IMR-90 (cell line): ENCODE results near the gene PGGHG. TPM values are rescaled to one million over a fixed set of nuclear protein-coding genes. Genes with fewer than 3 reads are reported as not detected.

Experiments
- ATAC-seq: fragments of 200-7000 bp; cut with Tn5 transposase; 2 replicates; pipeline ENCODE4 v1.9.1; 2020; ENCODE audit warnings: low read depth, mild to moderate bottlenecking, moderate library complexity
- BruUV-seq: library from RNA; stranded (reverse); fragments of 400-500 nt; replicated peaks from 2 replicates; lab custom pipeline; 2021; lab: Mats Ljungman, UMichigan
- CTCF ChIA-PET: fragments of 300-600 bp; formaldehyde crosslinking; extraction: SDS; loops from one replicate; lab custom pipeline; 2021; ENCODE audit warnings: antibody characterized with exemption; lab: Yijun Ruan, JAX
- POLR2A ChIA-PET: fragments of 300-600 bp; sonication (Branson Sonifier 250); formaldehyde crosslinking; loops from one replicate; lab custom pipeline; 2022; ENCODE audit warnings: antibody characterized with exemption; ENCODE audit not compliant: unreplicated experiment; lab: Charles Lee
- DNase-seq: peaks from one replicate; pipeline ENCODE4 v3.0.0; 2013
- H2AFZ ChIP-seq: replicated peaks from 2 replicates; pipeline ENCODE3; 2013; ENCODE audit warnings: low read length, mild to moderate bottlenecking; ENCODE audit not compliant: poor library complexity
- H2AK5ac ChIP-seq: 2 replicates; pipeline ENCODE4 v1.6.1; 2013; ENCODE audit warnings: low read depth, low read length, inconsistent platforms
- H2AK9ac ChIP-seq: replicated peaks from 2 replicates; pipeline ENCODE3; 2013; ENCODE audit warnings: mild to moderate bottlenecking, low read depth, low read length, moderate library complexity; ENCODE audit not compliant: poor library complexity
- H2BK120ac ChIP-seq: 2 replicates; pipeline ENCODE4 v1.6.1; 2013; ENCODE audit warnings: low read depth, low read length, inconsistent platforms
- H2BK15ac ChIP-seq: 3 replicates; pipeline ENCODE4 v1.6.1; 2013; ENCODE audit warnings: low read depth, low read length, inconsistent platforms
- H2BK20ac ChIP-seq: 2 replicates; pipeline ENCODE4 v1.6.1; 2013; ENCODE audit warnings: low read depth, mild to moderate bottlenecking, inconsistent platforms, low read length, moderate library complexity
- H2BK5ac ChIP-seq: 2 replicates; pipeline ENCODE4 v1.6.1; 2013; ENCODE audit warnings: mild to moderate bottlenecking, low read depth, low read length, inconsistent platforms; ENCODE audit not compliant: poor library complexity, severe bottlenecking
- H3K14ac ChIP-seq: replicated peaks from 2 replicates; pipeline ENCODE4 v1.6.1; 2013; ENCODE audit warnings: low read depth, low read length, inconsistent platforms
- H3K18ac ChIP-seq: 2 replicates; pipeline ENCODE4 v1.6.1; 2013; ENCODE audit warnings: low read depth, low read length, control low read depth
- H3K23ac ChIP-seq: 2 replicates; pipeline ENCODE4 v1.6.1; 2013; ENCODE audit warnings: low read depth, low read length, inconsistent platforms
- H3K27ac ChIP-seq: 2 replicates; pipeline ENCODE4 v1.5.1; 2013; ENCODE audit warnings: mild to moderate bottlenecking, control low read depth, low read length; ENCODE audit not compliant: insufficient read depth
- H3K27me3 ChIP-seq: 2 replicates; pipeline ENCODE4 v1.6.1; 2013; ENCODE audit warnings: low read length; ENCODE audit not compliant: control insufficient read depth, insufficient read depth
- H3K36me3 ChIP-seq: 2 replicates; pipeline ENCODE4 v1.6.1; 2013; ENCODE audit warnings: low read length, mixed read lengths; ENCODE audit not compliant: control insufficient read depth, insufficient read depth
- H3K4ac ChIP-seq: 2 replicates; pipeline ENCODE4 v1.6.1; 2013; ENCODE audit warnings: low read depth, low read length, inconsistent platforms
- H3K4me1 ChIP-seq: 2 replicates; pipeline ENCODE4 v1.6.1; 2013; ENCODE audit warnings: low read length, mixed read lengths; ENCODE audit not compliant: control insufficient read depth, insufficient read depth
- H3K4me2 ChIP-seq: 2 replicates; pipeline ENCODE4 v1.6.1; 2013; ENCODE audit warnings: low read depth, mild to moderate bottlenecking, control low read depth, low read length, moderate library complexity
- H3K4me3 ChIP-seq: 2 replicates; pipeline ENCODE4 v1.5.1; 2013; ENCODE audit warnings: low read depth, mild to moderate bottlenecking, control low read depth, low read length, moderate library complexity; ENCODE audit not compliant: insufficient read depth
- H3K56ac ChIP-seq: 2 replicates; pipeline ENCODE4 v1.6.1; 2013; ENCODE audit warnings: low read length, inconsistent platforms; ENCODE audit not compliant: insufficient read depth; ENCODE audit errors: extremely low read depth
- H3K79me1 ChIP-seq, 2 experiments: 2 replicates each; pipeline ENCODE4 v1.6.1; 2013; ENCODE audit warnings: low read length in 2 of 2, inconsistent platforms in 1 of 2, low read depth in 1 of 2
- H3K9ac ChIP-seq: 2 replicates; pipeline ENCODE4 v1.6.1; 2013; ENCODE audit warnings: low read depth, low read length, control low read depth
- H3K9me1 ChIP-seq: 2 replicates; pipeline ENCODE4 v1.6.1; 2013; ENCODE audit warnings: low read length, inconsistent platforms; ENCODE audit not compliant: insufficient read depth
- H3K9me3 ChIP-seq: 2 replicates; pipeline ENCODE4 v1.6.1; 2013; ENCODE audit warnings: low read length; ENCODE audit not compliant: control insufficient read depth, insufficient read depth
- H4K20me1 ChIP-seq: 2 replicates; pipeline ENCODE4 v1.6.1; 2013; ENCODE audit warnings: low read length, inconsistent platforms; ENCODE audit not compliant: insufficient read depth
- H4K5ac ChIP-seq: 2 replicates; pipeline ENCODE4 v1.6.1; 2013; ENCODE audit warnings: mild to moderate bottlenecking, low read depth, low read length, control low read depth
- H4K8ac ChIP-seq, 2 experiments: 2 replicates each; pipeline ENCODE4 v1.6.1; 2013; ENCODE audit warnings: low read depth in 2 of 2, low read length in 2 of 2, control low read depth in 1 of 2, inconsistent platforms in 1 of 2
- H4K91ac ChIP-seq: 2 replicates; pipeline ENCODE4 v1.6.1; 2013; ENCODE audit warnings: low read depth, low read length, inconsistent platforms; ENCODE audit not compliant: insufficient read depth
- BHLHE40 ChIP-seq: fragments of 150-350 bp; IDR thresholded peaks from 2 replicates; pipeline ENCODE4 v1.6.1; 2016; ENCODE audit warnings: mild to moderate bottlenecking, low read depth, low read length
- CEBPB ChIP-seq: IDR thresholded peaks from 2 replicates; pipeline ENCODE4 v1.6.1; 2012; ENCODE audit warnings: low read depth, low read length, improper control_type of control experiment
- CHD1 ChIP-seq: IDR thresholded peaks from 2 replicates; pipeline ENCODE4 v1.6.1; 2012; ENCODE audit warnings: low read depth, low read length, improper control_type of control experiment
- CTCF ChIP-seq: conservative IDR thresholded peaks from 2 replicates; pipeline ENCODE4 v1.5.1; 2012; ENCODE audit warnings: mild to moderate bottlenecking, low read depth, low read length, improper control_type of control experiment
- FOS ChIP-seq: fragments of 150-350 bp; IDR thresholded peaks from 2 replicates; pipeline ENCODE4 v1.6.1; 2016; ENCODE audit warnings: low read depth, low read length
- MAFK ChIP-seq: IDR thresholded peaks from 2 replicates; pipeline ENCODE4 v1.6.1; 2012; ENCODE audit warnings: low read depth, low read length, improper control_type of control experiment
- NFE2L2 ChIP-seq: fragments of 150-350 bp; IDR thresholded peaks from 2 replicates; pipeline ENCODE4 v1.6.1; 2016; ENCODE audit warnings: low read depth, mild to moderate bottlenecking, low read length
- RCOR1 ChIP-seq: IDR thresholded peaks from 2 replicates; pipeline ENCODE4 v1.6.1; 2012; ENCODE audit warnings: mild to moderate bottlenecking, low read length, improper control_type of control experiment; ENCODE audit not compliant: insufficient replicate concordance
- WGBS, 2 experiments: methylation state at CpG; one replicate each; pipeline versions ENCODE4 v1.1.5 to v1.1.7; 2013; ENCODE audit warnings: missing lambda C conversion rate in 2 of 2; ENCODE audit not compliant: insufficient read length in 1 of 2; ENCODE audit errors: extremely low coverage in 2 of 2; 5-methylcytosine and 5-hydroxymethylcytosine counted together
- dilution Hi-C: fragments of 300-500 bp; cut with HindIII; formaldehyde crosslinking; loops from one replicate; pipeline ENCODE4 v1.14.3; 2018; ENCODE audit warnings: low sequenced_read_pairs; ENCODE audit not compliant: unreplicated experiment
- in situ Hi-C: fragments of 300-500 bp; cut with MboI; formaldehyde crosslinking; loops from 3 replicates; pipeline ENCODE4 v1.14.3; 2019; ENCODE audit warnings: low sequenced_read_pairs, inconsistent platforms, mixed read lengths
- intact Hi-C: fragments of 100-400 bp; cut with micrococcal nuclease; formaldehyde crosslinking; loops from 2 replicates; pipeline ENCODE4 v1.10.0; 2022
- polyA plus RNA-seq, 3 experiments: library from polyadenylated mRNA; depleted of rRNA; stranded (reverse); fragments of >200 nt; gene quantifications; 2 replicates each; pipeline ENCODE4 v1.2.3, GENCODE V29; 2012; ENCODE audit warnings: low replicate concordance in 1 of 3
- total RNA-seq: library from RNA; depleted of rRNA; stranded (reverse); fragments of >200 nt; gene quantifications from 2 replicates; pipeline ENCODE4 v1.2.3, GENCODE V29; 2012
- TF ChIP-seq, protein P1 (sequence below): fragments of 150-350 bp; IDR thresholded peaks from 2 replicates; pipeline ENCODE4 v1.6.1; 2016; ENCODE audit warnings: low read depth, mild to moderate bottlenecking, low read length, moderate library complexity, borderline replicate concordance

The PGGHG gene
- total and polyA plus RNA-seq, 2 of the 4 experiments (the other 2 are of a cell fraction) = 1.8 to 17.0 TPM

DNA sequence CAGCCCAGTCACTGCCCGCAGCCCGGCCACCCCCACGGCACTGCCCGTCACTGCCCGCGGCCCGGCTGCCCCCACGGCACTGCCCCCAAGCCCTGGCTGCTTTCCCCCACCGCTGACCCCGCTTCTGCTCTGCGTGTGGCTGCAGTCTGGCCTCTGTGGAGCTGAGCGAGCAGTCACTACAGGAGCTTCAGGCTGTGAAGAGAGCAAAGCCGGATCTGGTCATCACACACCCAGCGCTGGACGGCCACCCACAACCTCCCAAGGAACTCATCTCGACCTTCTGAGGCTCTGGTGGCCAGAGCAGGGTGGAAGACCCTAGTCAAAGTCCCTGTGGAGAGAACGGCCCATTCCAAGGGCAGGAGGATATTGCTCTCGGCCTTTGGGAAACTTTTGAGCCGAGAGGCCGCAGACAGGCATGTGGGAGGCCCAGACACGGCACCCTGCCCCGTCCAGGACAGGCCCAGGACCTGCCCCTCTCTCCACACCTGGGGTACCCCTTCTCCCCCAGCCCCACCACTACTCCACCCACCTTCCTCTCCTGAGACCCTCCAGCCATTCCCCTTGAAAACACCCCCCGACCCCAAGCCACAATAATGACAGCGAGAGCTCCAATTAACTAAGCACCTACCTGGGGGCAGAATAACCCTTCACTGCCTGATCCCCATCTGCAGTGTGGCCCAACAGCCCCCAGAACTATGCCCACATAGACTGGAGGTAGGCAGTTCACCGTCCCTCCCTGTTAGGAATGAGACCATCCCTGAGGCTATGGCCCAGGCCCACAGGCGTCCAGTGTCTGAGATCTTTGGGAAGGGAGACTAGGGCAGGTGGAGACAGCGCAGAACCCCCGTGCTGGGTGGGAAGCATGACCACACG is 3.7 kb upstream of the PGGHG start:
- Histone ChIP-seq H3K4me3 (no peak overlapping the region), H3K9me3 (no peaks in the 10 kb centered on the region), H3K9ac (no peak overlapping the region), H3K27ac (no peak overlapping the region), H4K5ac (no peak overlapping the region), H2AK5ac (no peak overlapping the region), H2BK120ac (no peak overlapping the region), H2AFZ (peak overlapping the region; percentile 62), H3K27me3 (peaks cover 50% of the 10 kb centered on the region), H3K56ac (no peak overlapping the region), H4K20me1 (no peaks in the 10 kb centered on the region), H2AK9ac (no peak overlapping the region), H3K4me1 (peaks cover 4% of the 10 kb centered on the region; the same call in 1 of the 2 replicates), H3K14ac (no peak overlapping the region), H3K4ac (no peak overlapping the region), H3K23ac (no peak overlapping the region), H3K79me1 (peaks cover 0 to 7% of the 10 kb centered on the region in 2 experiments; a peak in 3 of 4 replicates), H3K4me2 (no peak overlapping the region), H2BK15ac (no peak overlapping the region), H3K9me1 (no peaks in the 10 kb centered on the region), H2BK20ac (no peak overlapping the region), H2BK5ac (no peak overlapping the region), H4K91ac (no peak overlapping the region), H3K36me3 (no peaks in the 10 kb centered on the region), H4K8ac (no peak overlapping the region), H3K18ac (no peak overlapping the region)
- dilution Hi-C loops = no loop called here
- TF ChIP-seq CTCF (no peak), RCOR1 (no peak), FOS (no peak), BHLHE40 (no peak), MAFK (no peak), CEBPB (no peak), CHD1 (no peak), NFE2L2 (no peak)
- TF ChIP-seq, protein P1, sequence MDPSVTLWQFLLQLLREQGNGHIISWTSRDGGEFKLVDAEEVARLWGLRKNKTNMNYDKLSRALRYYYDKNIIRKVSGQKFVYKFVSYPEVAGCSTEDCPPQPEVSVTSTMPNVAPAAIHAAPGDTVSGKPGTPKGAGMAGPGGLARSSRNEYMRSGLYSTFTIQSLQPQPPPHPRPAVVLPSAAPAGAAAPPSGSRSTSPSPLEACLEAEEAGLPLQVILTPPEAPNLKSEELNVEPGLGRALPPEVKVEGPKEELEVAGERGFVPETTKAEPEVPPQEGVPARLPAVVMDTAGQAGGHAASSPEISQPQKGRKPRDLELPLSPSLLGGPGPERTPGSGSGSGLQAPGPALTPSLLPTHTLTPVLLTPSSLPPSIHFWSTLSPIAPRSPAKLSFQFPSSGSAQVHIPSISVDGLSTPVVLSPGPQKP = no peak
- 69% methylated on average over 14 of the region's 29 CpGs; no CpG with 5 or more reads in 1 of the 2 experiments for WGBS, 2 experiments
- ChIA-PET POLR2A (no interaction called here), CTCF (no interaction called here)
- no peak for ATAC-seq
- DNase-seq = no peak
- BruUV-seq = no TSS peak
- intact Hi-C loops = no loop called here
- in situ Hi-C loops = loop anchor here (10.0 kb wide), 1 partner anchor 60 kb away; no protein-coding TSS in a partner anchor
